IPS DF 19.7 (cell line): ENCODE results near the gene HGF.
A peak's percentile ranks its signal among the peaks of the same experiment; 100 is the strongest.

Experiments used
- DNase-seq: peaks from one replicate; pipeline ENCODE4 v3.0.0-alpha.2; 2013; ENCODE audit warnings: low read depth, low spot score

HGF gene

GRCh38 chr7:81776948-81777630 is 7.2 kb upstream of the HGF start:
- no peak for DNase-seq

GRCh38 chr7:81776161-81776560 is 6.3 kb upstream of the HGF start:
- no peak for DNase-seq

- DNase-seq: no peak
Observed at GRCh38 chr7:81775560-81775959, 5.7 kb upstream of the HGF start.

- DNase-seq: no peak
Observed at GRCh38 chr7:81774551-81774950, 4.7 kb upstream of the HGF start.

- DNase-seq: no peak
Observed at GRCh38 chr7:81770728-81771223, 929 bp upstream of the HGF start.

- DNase-seq: no peak
Observed at GRCh38 chr7:81768951-81769778, 682 bp downstream of the HGF start.

GRCh38 chr7:81767926-81768325 is 1.9 kb downstream of the HGF start:
- DNase-seq: no peak

GRCh38 chr7:81761821-81762220 is 8.0 kb downstream of the HGF start:
- DNase-seq: peak; percentile 20

- no peak for DNase-seq
Observed at GRCh38 chr7:81761031-81761430, 8.8 kb downstream of the HGF start.

GRCh38 chr7:81754918-81755696 is 14.7 kb downstream of the HGF start:
- no peak for DNase-seq

GRCh38 chr7:81753392-81753791 is 16.5 kb downstream of the HGF start:
- DNase-seq: no peak

GRCh38 chr7:81752318-81752714 is 17.5 kb downstream of the HGF start:
- DNase-seq: no peak

GRCh38 chr7:81751619-81752317 is 18.1 kb downstream of the HGF start:
- DNase-seq: no peak

- no peak for DNase-seq
Observed at GRCh38 chr7:81745637-81746036, 24.2 kb downstream of the HGF start.

- no peak for DNase-seq
Observed at GRCh38 chr7:81744389-81744788, 25.5 kb downstream of the HGF start.

- DNase-seq: no peak
Observed at GRCh38 chr7:81743665-81744064, 26.2 kb downstream of the HGF start.

GRCh38 chr7:81743201-81743600 is 26.6 kb downstream of the HGF start:
- no peak for DNase-seq

GRCh38 chr7:81740403-81740802 is 29.4 kb downstream of the HGF start:
- no peak for DNase-seq

GRCh38 chr7:81736091-81736490 is 33.8 kb downstream of the HGF start:
- DNase-seq: no peak

GRCh38 chr7:81725812-81726127 is 44.1 kb downstream of the HGF start:
- no peak for DNase-seq

- no peak for DNase-seq
Observed at GRCh38 chr7:81725003-81725811, 44.6 kb downstream of the HGF start.
